ENCODE results near the gene TK2.

DNA sequence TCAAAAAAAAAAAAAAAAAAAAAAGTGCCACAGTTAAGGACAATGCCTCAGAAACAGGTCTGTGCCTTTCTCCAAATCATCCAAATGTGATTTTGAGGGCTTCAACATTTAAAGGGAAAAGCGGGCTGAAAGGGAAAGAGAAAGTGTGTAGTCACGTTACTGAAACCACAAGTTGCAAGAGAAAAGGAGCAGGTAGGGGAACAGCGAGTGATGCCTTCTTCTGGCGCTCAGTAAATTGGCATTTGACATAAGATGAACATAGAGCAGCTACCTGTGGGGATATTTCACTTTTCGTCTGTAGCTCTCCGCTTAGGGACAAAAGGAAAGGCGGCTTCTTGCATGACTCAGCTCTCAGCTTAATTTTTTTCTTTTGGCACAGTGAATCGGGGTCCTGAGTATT, 40.4 kb upstream of the TK2 start:
- TF ChIP-seq, protein P1, sequence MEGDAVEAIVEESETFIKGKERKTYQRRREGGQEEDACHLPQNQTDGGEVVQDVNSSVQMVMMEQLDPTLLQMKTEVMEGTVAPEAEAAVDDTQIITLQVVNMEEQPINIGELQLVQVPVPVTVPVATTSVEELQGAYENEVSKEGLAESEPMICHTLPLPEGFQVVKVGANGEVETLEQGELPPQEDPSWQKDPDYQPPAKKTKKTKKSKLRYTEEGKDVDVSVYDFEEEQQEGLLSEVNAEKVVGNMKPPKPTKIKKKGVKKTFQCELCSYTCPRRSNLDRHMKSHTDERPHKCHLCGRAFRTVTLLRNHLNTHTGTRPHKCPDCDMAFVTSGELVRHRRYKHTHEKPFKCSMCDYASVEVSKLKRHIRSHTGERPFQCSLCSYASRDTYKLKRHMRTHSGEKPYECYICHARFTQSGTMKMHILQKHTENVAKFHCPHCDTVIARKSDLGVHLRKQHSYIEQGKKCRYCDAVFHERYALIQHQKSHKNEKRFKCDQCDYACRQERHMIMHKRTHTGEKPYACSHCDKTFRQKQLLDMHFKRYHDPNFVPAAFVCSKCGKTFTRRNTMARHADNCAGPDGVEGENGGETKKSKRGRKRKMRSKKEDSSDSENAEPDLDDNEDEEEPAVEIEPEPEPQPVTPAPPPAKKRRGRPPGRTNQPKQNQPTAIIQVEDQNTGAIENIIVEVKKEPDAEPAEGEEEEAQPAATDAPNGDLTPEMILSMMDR (IDR thresholded peaks at IDR 0.05; ENCODE audit: low read depth, low read length, missing input control), result no peak
- no peak for TF ChIP-seq RXRA (IDR thresholded peaks at IDR 0.05)
- TF ChIP-seq EGR1 (IDR thresholded peaks at IDR 0.05; ENCODE audit: low read depth in 2 of 2), result no peak
- no peak for TF ChIP-seq ATF3 (IDR thresholded peaks at IDR 0.05)
- no peak for TF ChIP-seq FOXA1 (IDR thresholded peaks at IDR 0.05)

All from liver (tissue), 3 donors.